ENCODE data around the gene GPC6.

DNA sequence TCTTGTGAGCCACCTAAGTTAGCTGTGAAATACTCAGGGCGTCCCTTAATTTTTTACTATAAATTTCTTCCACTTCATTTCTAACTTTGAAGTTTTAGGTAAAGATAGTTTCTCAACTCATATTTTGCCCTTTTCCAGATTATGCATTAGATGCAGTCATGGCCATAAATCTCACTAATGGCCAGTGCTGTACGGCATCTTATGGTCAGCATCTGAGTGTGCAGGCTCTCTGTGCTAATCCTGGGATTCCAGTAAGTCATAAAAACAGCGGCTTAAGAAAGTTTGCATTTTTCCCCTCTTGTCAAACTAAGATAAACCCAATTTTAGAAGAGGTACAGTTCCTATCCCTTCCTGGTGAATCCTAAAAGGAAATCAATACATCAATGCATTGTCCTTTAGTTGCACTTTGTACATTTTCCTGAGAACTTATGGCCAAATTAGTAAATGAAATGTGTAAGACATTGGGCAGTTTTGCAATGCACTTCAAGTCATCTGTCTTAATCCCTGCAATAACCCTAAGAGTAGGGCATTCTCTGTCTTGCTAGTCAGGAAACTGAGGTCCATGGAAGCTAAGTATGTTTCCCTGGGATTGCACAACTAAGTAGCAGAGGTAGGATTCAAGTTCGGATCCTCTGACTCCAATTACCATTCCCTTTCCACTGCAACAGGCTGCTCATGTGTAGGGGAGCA lies 1106.7 kb downstream of the GPC6 start:
- no peak for TF ChIP-seq CTCF (conservative IDR thresholded peaks at IDR 0.05; ENCODE audit: low read length)
- TF ChIP-seq EZH2phosphoT487 (IDR thresholded peaks at IDR 0.05; ENCODE audit: borderline replicate concordance), result no peak
